AG04450 (cell line): ENCODE data around the gene KIF12. TPM values are rescaled to one million over a fixed set of nuclear protein-coding genes. Genes with fewer than 3 reads are reported as not detected.

Experiments
- CTCF ChIA-PET: fragments of 300-600, 350-600 bp; formaldehyde crosslinking; extraction: SDS; loops from one replicate; lab custom pipeline; 2022; ENCODE audit warnings: antibody characterized with exemption, inconsistent platforms; lab: Charles Lee
- POLR2A ChIA-PET: fragments of 350-600 bp; formaldehyde crosslinking; extraction: SDS; loops from one replicate; lab custom pipeline; 2021; ENCODE audit warnings: antibody characterized with exemption, inconsistent platforms; lab: Yijun Ruan, JAX
- DNase-seq: peaks from one replicate; pipeline ENCODE4 v3.0.0-alpha.2; 2011; ENCODE audit warnings: low read depth, low spot score
- H3K27ac ChIP-seq: one replicate; pipeline ENCODE4 v1.5.1; 2012; ENCODE audit warnings: low read depth, low read length, control low read depth
- H3K27me3 ChIP-seq: one replicate; pipeline ENCODE4 v1.6.0; 2012; ENCODE audit warnings: low read length; ENCODE audit not compliant: control insufficient read depth, insufficient read depth
- H3K4me3 ChIP-seq: 2 replicates; pipeline ENCODE4 v1.5.1; 2011; ENCODE audit warnings: mild to moderate bottlenecking, low read depth, low read length, control low read depth
- H3K9me3 ChIP-seq: 2 replicates; pipeline ENCODE4 v1.5.1; 2012; ENCODE audit warnings: low read length; ENCODE audit not compliant: control insufficient read depth, insufficient read depth
- CTCF ChIP-seq: IDR thresholded peaks from 2 replicates; pipeline ENCODE4 v1.5.1; 2011; ENCODE audit warnings: low read depth, low read length, control low read depth, inconsistent platforms
- polyA plus RNA-seq: library from polyadenylated mRNA; depleted of rRNA; stranded (reverse); fragments of >200 nt; gene quantifications from 2 replicates; pipeline ENCODE4 v1.2.3, GENCODE V29; 2011

The KIF12 gene
- polyA plus RNA-seq, 1 experiment: not detected

- ChIA-PET POLR2A (no interaction called here), CTCF (no interaction called here)
- TF ChIP-seq CTCF: no peak
- Histone ChIP-seq H3K27ac (no peak overlapping the region), H3K27me3 (peaks cover 50% of the 10 kb centered on the region), H3K4me3 (no peak overlapping the region), H3K9me3 (peaks cover 14% of the 10 kb centered on the region)
- DNase-seq: no peak
Measured at GRCh38 chr9:114124138-114124537, 25.0 kb upstream of the KIF12 start.

- Histone ChIP-seq H3K4me3 (no peak overlapping the region), H3K27ac (no peak overlapping the region), H3K27me3 (peaks cover 52% of the 10 kb centered on the region), H3K9me3 (peaks cover 14% of the 10 kb centered on the region)
- no peak for TF ChIP-seq CTCF
- POLR2A ChIA-PET: no interaction called here
- CTCF ChIA-PET: interaction anchor here (0.8 kb wide), 1 partner anchor 41 kb away, joined by 4 read pairs; no protein-coding TSS in a partner anchor
- no peak for DNase-seq
Measured at GRCh38 chr9:114123031-114123977, 24.2 kb upstream of the KIF12 start.

GRCh38 chr9:114122136-114123027 lies 23.3 kb upstream of the KIF12 start:
- DNase-seq: no peak

More at GRCh38 chr9:114122136-114123027, 23.3 kb upstream of the KIF12 start:
- no peak overlapping the region for H3K4me3 ChIP-seq
- POLR2A ChIA-PET: no interaction called here
- H3K27ac ChIP-seq: no peak overlapping the region
- H3K9me3 ChIP-seq: peaks cover 9% of the 10 kb centered on the region
- CTCF ChIA-PET: interaction anchor here (0.8 to 1.3 kb wide), 3 partner anchors 32 to 40 kb away, joined by 3 to 4 read pairs (median 4); no protein-coding TSS in a partner anchor
- H3K27me3 ChIP-seq: peaks cover 52% of the 10 kb centered on the region
- no peak for TF ChIP-seq CTCF
